Measurements from ENCODE around the gene CAPRIN2. TPM values are rescaled to one million over a fixed set of nuclear protein-coding genes. Genes with fewer than 3 reads are reported as not detected.

The CAPRIN2 gene
- total RNA-seq (2022; extraction: Qiagen RNA extraction) = 24.7 to 35.7 TPM (median 29.4 TPM) in 5 replicates

DNA sequence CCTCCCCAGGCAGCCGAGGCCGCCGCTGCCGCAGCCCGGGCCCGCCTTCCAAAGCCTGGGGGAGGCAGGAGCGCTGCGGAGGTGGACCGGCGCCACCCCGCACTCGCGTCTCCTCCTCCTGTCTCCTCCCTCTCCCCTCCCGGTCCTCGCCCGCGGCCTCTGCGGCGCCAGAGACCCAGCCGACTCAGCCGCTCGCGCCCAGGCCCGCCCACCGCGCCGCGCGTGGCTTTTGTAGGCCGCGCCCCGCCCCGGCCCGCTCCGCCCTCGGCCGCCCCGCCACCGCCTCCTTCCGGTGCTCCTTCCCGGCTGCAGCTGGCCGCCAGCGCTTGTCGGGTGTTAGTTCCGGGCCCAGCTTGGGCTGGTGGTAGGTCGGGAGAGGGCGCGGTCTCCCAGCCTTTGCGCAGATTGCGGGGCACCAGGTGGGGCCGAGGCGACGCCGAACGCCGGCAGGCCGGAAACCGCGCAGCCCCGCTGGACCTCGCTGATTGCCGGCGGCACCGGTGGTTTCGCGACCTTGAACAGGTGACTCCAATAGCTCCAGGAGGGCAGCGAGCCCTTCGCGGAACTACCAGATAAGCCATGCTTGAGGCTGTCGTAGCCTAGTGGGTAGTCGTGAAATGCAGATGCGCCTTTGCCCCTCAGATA, at the start of gene CAPRIN2:
TSS of gene CAPRIN2 (minus strand) at position 202 of the 645 bp plus-strand sequence. CDS start 1,431 bp downstream, outside the sequence.

DNA sequence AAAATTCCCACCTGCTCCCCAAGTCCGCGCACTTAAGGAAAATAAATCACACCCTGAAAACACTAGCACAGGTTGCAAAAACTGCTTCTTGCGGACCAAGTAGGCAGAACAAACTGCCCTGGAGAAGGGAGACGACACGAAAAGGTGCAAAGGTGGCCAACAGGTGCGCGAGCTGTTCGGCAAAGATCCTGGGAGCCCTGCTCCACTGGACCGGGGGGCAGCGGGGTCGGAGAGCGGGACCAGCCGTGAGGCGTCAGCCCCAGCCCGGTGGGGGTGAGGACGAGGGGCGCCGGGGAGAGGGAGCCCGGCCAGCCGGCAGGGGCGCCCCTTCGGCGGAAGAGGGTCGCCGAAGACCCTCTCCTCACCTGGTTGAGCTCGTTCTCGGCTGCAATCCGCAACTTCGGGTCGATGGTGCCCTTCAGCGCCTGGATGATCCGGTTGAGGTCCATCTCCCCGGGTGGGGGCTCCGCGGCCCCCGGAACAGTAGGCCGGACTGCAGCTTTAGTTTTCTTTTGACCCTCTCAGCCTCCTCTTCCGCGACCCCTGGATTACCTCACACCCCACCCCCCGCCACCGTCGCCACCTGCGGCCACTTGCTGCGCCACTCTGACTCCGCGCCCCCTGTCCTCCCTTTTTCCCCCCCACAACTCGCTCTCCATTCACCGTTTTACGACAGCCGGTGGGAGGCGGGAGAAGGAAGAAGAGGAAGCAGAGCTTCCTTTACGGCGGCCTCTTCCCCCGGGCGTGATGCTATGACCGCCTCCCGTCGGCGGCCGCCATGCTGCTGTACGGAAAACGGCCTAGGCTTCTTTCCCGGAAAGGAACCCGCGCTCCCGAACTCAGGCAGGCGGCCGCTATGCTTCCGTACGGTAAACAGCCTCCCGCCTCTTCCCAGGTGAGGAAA, 59.3 kb downstream of the CAPRIN2 start, which contains the start of gene IPO8:
TSS of gene IPO8 (minus strand) at position 671 of the 904 bp plus-strand sequence. CDS start at position 449, 222 bp downstream.

Other genes with a start within 250 kb of the CAPRIN2 start
- gene IPO8, start 59.1 kb downstream of the CAPRIN2 start, total RNA-seq (2022; extraction: Qiagen RNA extraction) = 18.1 to 23.0 TPM (median 21.1 TPM) in 5 replicates
- 0.06 to 0.15 TPM (median 0.13 TPM) in 5 replicates for gene TSPAN11, start 171.8 kb upstream of the CAPRIN2 start, total RNA-seq (2022; extraction: Qiagen RNA extraction)

All from A549 treated with dexamethasone at 1 μM for 4 hours (cell line).